ENCODE results near the gene LPCAT1. TPM values are rescaled to one million over a fixed set of nuclear protein-coding genes. Genes with fewer than 3 reads are reported as not detected.

LPCAT1 gene
- total and polyA plus RNA-seq, 10 of the 15 experiments (the other 5 are each of a cell fraction or from before 2014, with no cell fraction given) = 2.3 to 109 (median 72.7) TPM

GRCh38 chr5:1431021-1431811 lies 92.5 kb downstream of the LPCAT1 start:
- RAD21 ChIA-PET (ENCODE audit: unreplicated experiment) = no interaction called here
- Histone ChIP-seq H2AFZ (ENCODE audit: control insufficient read depth, low read depth, low read length) (no peak overlapping the region), H4K20me1 (ENCODE audit: control insufficient read depth, insufficient read depth) (no peaks in the 10 kb centered on the region), H3K4me1 (ENCODE audit: control insufficient read depth, insufficient read depth, low read length) (no peaks in the 10 kb centered on the region), H3K4me3 (no peak overlapping the region), H3K79me2 (ENCODE audit: control insufficient read depth, insufficient read depth, low read length) (no peaks in the 10 kb centered on the region), H3K9me3 (replicated peaks; ENCODE audit: control insufficient read depth, insufficient read depth, low read length) (peaks cover 2% of the 10 kb centered on the region), H3K36me3 (ENCODE audit: control insufficient read depth in 2 of 2, insufficient read depth in 2 of 2, low read length in 1 of 2) (no peaks in the 10 kb centered on the region), H3K27ac (ENCODE audit: control insufficient read depth, insufficient read depth) (no peak overlapping the region), H3K9ac (ENCODE audit: control insufficient read depth, insufficient read depth, low read length) (no peak overlapping the region), H3K4me2 (ENCODE audit: control insufficient read depth, insufficient read depth) (no peak overlapping the region), H3K27me3 (replicated peaks in 1 of 2; ENCODE audit: control insufficient read depth in 2 of 2, insufficient read depth in 2 of 2, low read length in 1 of 2) (no peaks in the 10 kb centered on the region)
- POLR2A ChIA-PET = no interaction called here
- no peak for TF ChIP-seq CBFB (IDR thresholded peaks at IDR 0.05; ENCODE audit: low read depth)
- TF ChIP-seq KLF5 (IDR thresholded peaks at IDR 0.05; ENCODE audit: partially characterized antibody) = no peak
- TF ChIP-seq RFX5 (IDR thresholded peaks at IDR 0.05; ENCODE audit: low read depth, low read length) = no peak
- no peak for TF ChIP-seq TCF7 (IDR thresholded peaks at IDR 0.05; ENCODE audit: borderline replicate concordance)
- TF ChIP-seq NFIC (IDR thresholded peaks at IDR 0.05; ENCODE audit: low read depth, low read length) = no peak
- TF ChIP-seq MEF2B (IDR thresholded peaks at IDR 0.05; ENCODE audit: partially characterized antibody, poor library complexity, severe bottlenecking) = no peak
- TF ChIP-seq MTA3 (IDR thresholded peaks at IDR 0.05; ENCODE audit: borderline replicate concordance, low read length) = no peak
- TF ChIP-seq BACH1 (IDR thresholded peaks at IDR 0.05; ENCODE audit: borderline replicate concordance) = no peak
- no peak for TF ChIP-seq ZBTB33 (IDR thresholded peaks at IDR 0.05)
- TF ChIP-seq PRDM15 (CRISPR knock-in tag; IDR thresholded peaks at IDR 0.05) = no peak
- TF ChIP-seq IRF3 (IDR thresholded peaks at IDR 0.05) = no peak
- TF ChIP-seq PML (IDR thresholded peaks at IDR 0.05; ENCODE audit: low read length) = no peak
- TF ChIP-seq MLLT1 (IDR thresholded peaks at IDR 0.05) = no peak
- no peak for TF ChIP-seq RB1 (IDR thresholded peaks at IDR 0.05; ENCODE audit: borderline replicate concordance)
- TF ChIP-seq PAX8 (IDR thresholded peaks at IDR 0.05) = no peak
- TF ChIP-seq CBX5 (IDR thresholded peaks at IDR 0.05; ENCODE audit: low read depth) = no peak
- ATAC-seq (no peak), DNase-seq (ENCODE audit: low read depth, low spot score) (no peak), FAIRE-seq (no peak)
- in situ Hi-C loops (cut with MboI) = no loop called here
- intact Hi-C loops (cut with micrococcal nuclease; ENCODE audit: unreplicated experiment) = no loop called here
- WGBS (ENCODE audit: insufficient coverage, insufficient replicate concordance, low lambda C conversion rate, missing lambda C conversion rate) = 69% methylated on average over 25 of the region's 33 CpGs
- SMC1A ChIA-PET (ENCODE audit: uncharacterized antibody, unreplicated experiment) = no interaction called here
- no TSS peak for BruUV-seq (replicated peaks)
- CTCF ChIA-PET = no interaction called here
